Effector memory CD4-positive, alpha-beta T cell (primary cell): ENCODE data around the gene SHB.
A peak's percentile ranks its signal among the peaks of the same experiment; 100 is the strongest.

Experiments
- DNase-seq, 3 donors: peaks; one replicate each; pipeline ENCODE4 v3.0.0-alpha.2; 2020
- H3K27ac ChIP-seq: 2 replicates; pipeline ENCODE4 v1.7.0; 2013; ENCODE audit warnings: mild to moderate bottlenecking, low read length, moderate library complexity; ENCODE audit not compliant: insufficient read depth, poor library complexity, severe bottlenecking
- H3K27me3 ChIP-seq: replicated peaks from 2 replicates; pipeline ENCODE4 v1.7.0; 2013; ENCODE audit warnings: mild to moderate bottlenecking, low read length; ENCODE audit not compliant: insufficient read depth, control insufficient read depth, poor library complexity, severe bottlenecking
- H3K36me3 ChIP-seq: 2 replicates; pipeline ENCODE4 v1.7.0; 2013; ENCODE audit warnings: mild to moderate bottlenecking, low read length, moderate library complexity; ENCODE audit not compliant: control insufficient read depth, insufficient read depth
- H3K4me1 ChIP-seq: 2 replicates; pipeline ENCODE4 v1.7.0; 2013; ENCODE audit warnings: low read length, mild to moderate bottlenecking; ENCODE audit not compliant: control insufficient read depth, insufficient read depth, poor library complexity, severe bottlenecking
- H3K4me3 ChIP-seq: 2 replicates; pipeline ENCODE4 v1.7.0; 2013; ENCODE audit warnings: low read length, low read depth, mild to moderate bottlenecking; ENCODE audit not compliant: insufficient read depth, poor library complexity, severe bottlenecking
- H3K9me3 ChIP-seq: 2 replicates; pipeline ENCODE4 v1.7.0; 2013; ENCODE audit warnings: mild to moderate bottlenecking, low read length, moderate library complexity; ENCODE audit not compliant: control insufficient read depth
- total RNA-seq, 3 donors: gene quantifications; one replicate each; lab custom pipeline; 2026; lab: John Stamatoyannopoulos, UW

SHB gene, protein sequence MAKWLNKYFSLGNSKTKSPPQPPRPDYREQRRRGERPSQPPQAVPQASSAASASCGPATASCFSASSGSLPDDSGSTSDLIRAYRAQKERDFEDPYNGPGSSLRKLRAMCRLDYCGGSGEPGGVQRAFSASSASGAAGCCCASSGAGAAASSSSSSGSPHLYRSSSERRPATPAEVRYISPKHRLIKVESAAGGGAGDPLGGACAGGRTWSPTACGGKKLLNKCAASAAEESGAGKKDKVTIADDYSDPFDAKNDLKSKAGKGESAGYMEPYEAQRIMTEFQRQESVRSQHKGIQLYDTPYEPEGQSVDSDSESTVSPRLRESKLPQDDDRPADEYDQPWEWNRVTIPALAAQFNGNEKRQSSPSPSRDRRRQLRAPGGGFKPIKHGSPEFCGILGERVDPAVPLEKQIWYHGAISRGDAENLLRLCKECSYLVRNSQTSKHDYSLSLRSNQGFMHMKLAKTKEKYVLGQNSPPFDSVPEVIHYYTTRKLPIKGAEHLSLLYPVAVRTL
- 1.0 to 2.5 (median 1.8) reads per million in 3 donors for total RNA-seq

DNA sequence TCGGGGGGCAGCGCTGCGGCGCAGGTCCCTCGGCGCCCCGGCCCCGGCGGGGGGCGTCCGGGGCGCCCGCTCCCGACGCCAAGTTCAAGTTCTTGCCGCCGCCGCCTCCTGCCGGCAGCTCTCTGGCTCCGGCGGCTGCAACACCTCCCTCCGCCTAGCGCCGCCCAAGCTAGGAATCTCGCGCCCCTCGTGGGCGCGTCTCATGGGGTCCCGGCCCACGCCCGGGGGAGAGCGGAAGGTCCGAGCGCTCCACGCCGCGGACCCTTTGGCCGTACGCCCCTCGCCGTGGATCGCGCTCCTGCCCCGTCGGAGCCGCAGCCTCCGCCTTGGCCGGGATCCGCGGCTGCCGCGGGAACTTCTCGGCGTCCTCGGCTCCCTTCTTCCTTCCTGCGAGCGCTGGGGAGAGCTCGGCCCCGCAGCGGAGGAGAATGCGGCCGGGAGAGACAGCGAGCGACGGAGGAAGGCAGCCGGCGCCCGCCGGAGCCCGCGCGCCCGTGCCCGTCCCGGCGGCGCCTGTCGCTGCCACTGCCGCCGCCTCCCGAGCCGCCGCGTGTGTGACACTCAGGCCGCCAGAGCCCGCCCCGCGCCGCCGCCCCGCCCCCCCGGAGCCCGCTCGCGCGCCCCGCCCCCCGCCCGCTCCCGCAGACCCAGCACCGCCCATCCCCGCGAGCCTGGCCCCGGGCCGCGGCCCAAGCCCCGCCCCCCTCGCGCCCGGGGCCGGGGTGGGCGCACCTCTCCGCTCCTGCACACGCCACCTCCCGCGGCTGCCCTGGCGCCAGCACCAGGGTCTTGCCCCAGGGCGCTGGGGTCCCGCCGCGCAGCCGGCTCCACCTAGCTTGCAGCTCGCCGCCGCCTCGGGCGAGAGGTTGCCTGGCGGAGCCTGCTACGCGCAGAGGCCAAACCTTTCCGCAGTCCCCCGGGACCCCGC, at the start of gene SHB:
Gene SHB, minus strand, starts transcription at position 527 of the 928 bp plus-strand sequence. CDS start 582 bp downstream, outside the sequence.
- H3K9me3 ChIP-seq, result no peaks in the 10 kb centered on the region
- DNase-seq, result peak; percentile 74 to 75 (median 75)
- H3K4me1 ChIP-seq, result peaks cover 21% of the 10 kb centered on the region
- peak within 1 kb of the TSS; percentile 35 for H3K27ac ChIP-seq
- no peaks in the 10 kb centered on the region for H3K36me3 ChIP-seq
- H3K27me3 ChIP-seq, result no peaks in the 10 kb centered on the region
- H3K4me3 ChIP-seq, result peak within 1 kb of the TSS; percentile 76

DNA sequence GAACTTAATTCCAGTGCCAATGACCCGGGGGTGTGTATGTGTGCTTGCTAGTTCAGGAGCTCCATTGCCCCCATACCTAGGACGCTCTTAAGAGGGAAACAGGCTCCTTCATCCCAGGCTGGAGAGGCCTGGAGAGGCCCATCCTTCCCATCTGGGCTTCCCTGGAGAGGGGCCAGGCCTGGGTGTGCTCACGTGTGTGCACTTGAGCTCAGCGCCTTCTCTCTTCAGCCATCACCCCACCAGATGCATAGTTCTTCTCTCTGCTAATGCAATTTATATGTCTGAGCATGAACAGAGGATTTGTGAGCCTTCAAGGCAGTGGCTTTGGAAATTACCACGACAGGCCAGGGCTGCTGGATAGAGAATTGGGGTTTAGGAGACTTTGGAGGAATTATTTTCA, 48.6 kb upstream of the SHB start:
- no peak overlapping the region for H3K27ac ChIP-seq
- no peak for DNase-seq
- H3K27me3 ChIP-seq, result no peaks in the 10 kb centered on the region

DNA sequence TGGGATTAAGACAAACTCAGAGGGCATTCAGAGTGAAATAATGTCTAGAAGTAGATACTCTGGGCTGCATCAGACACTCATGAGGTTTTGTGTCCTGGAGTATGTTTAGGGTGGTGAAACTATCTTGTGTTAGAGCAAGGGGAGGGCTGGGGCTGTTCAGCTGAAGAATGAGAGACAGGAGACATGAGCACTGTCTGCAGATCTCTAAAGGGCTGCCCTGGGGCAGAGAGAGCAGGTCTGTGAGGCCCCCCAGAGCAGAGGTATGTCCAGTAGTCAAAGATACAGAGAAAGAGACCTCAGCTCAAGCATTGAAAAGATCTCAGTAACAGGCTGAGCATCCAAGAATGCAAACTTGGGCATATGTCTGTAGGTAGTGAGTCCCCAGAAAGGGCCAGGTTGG, 45.9 kb upstream of the SHB start:
- Histone ChIP-seq H3K27me3 (no peaks in the 10 kb centered on the region), H3K36me3 (no peaks in the 10 kb centered on the region), H3K4me3 (no peak overlapping the region), H3K4me1 (no peaks in the 10 kb centered on the region), H3K9me3 (no peaks in the 10 kb centered on the region), H3K27ac (no peak overlapping the region)
- DNase-seq, result no peak

More for the DNA sequence above, 48.6 kb upstream of the SHB start:
- H3K4me1 ChIP-seq, result no peaks in the 10 kb centered on the region
- no peaks in the 10 kb centered on the region for H3K36me3 ChIP-seq
- H3K9me3 ChIP-seq, result no peaks in the 10 kb centered on the region
- no peak overlapping the region for H3K4me3 ChIP-seq

DNA sequence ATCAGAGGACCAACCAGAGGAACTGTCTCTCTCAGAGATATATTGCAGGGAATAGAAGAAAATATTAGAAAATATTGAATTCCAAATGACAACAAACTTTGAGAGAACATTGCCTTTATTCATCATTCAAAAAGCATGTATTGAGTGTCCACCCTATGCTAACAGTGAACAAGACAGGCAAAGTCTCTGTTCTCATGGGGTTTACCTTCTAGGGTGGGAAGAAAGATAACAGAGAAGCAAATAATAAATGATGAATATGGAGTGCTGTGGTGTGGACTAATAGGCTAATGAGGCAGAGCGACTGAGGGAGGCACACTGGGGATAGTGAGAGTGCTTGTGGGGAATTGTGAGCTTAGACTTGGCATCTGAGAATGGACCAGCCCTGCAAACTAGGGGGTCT, 43.4 kb upstream of the SHB start:
- Histone ChIP-seq H3K4me1 (no peaks in the 10 kb centered on the region), H3K27ac (no peak overlapping the region), H3K27me3 (no peaks in the 10 kb centered on the region), H3K4me3 (no peak overlapping the region), H3K9me3 (no peaks in the 10 kb centered on the region), H3K36me3 (no peaks in the 10 kb centered on the region)
- DNase-seq, result no peak

DNA sequence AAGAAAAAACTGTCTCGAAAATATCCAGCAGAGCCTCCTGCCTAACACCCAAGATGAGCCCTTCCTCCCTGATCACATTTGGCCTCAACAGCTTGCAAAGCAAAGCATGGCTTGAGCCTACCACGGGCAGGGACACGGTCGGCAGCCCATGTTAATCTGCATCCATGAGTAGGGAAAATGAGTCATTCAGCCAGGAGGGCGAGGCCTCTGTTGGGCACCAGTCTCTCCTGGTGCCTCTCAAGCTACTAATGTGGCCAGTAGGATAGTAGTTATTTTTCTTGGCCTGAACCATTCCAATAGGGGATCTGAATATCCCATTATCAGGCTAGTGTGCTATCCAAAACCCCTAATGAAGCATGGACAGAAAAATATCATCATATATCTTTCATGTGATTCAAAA, 43.0 kb upstream of the SHB start:
- H3K4me3 ChIP-seq, result no peak overlapping the region
- no peaks in the 10 kb centered on the region for H3K9me3 ChIP-seq
- DNase-seq, result no peak
- H3K27ac ChIP-seq, result no peak overlapping the region
- H3K36me3 ChIP-seq, result no peaks in the 10 kb centered on the region
- no peaks in the 10 kb centered on the region for H3K4me1 ChIP-seq
- no peaks in the 10 kb centered on the region for H3K27me3 ChIP-seq

DNA sequence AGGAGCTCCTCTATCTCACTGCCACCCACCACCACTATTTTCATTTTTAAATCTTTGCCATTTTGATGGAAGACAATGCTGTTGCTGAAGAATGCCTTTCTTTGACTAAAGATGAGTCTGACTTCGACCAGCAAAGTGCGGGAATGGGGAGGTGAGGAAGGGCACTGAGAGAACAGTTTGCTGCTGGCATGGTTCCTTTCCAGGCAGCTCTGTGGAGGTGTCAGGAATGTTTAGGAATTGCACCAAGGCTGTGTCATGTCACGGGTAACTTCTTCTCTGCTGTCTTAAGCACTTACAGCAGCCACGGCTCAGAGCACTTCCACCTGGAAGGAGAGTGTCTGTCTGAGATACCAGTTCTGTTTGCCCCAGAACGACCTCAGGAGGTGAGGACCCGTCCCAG, 41.4 kb upstream of the SHB start:
- no peak for DNase-seq
- H3K36me3 ChIP-seq, result no peaks in the 10 kb centered on the region
- H3K9me3 ChIP-seq, result no peaks in the 10 kb centered on the region
- no peak overlapping the region for H3K27ac ChIP-seq
- no peaks in the 10 kb centered on the region for H3K4me1 ChIP-seq
- H3K4me3 ChIP-seq, result no peak overlapping the region
- no peaks in the 10 kb centered on the region for H3K27me3 ChIP-seq

DNA sequence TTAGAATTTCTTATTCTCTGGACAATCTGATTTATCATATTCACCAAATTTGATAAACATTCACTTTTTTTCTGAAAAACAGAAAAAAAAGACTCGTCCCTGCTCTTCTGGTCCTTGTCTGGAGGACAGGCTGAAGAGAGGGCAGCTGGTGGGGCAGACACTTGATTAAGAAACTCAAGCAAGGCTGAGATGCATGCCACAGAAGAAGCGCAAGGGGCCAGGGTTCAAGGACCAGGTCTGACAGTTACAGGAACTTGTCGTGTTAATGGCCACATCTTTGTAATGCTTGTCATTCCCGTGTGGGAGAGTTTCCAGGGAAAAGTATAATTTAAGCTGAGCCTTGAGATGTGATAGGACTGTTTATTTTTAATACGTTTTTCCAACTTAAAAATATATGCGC, 40.6 kb upstream of the SHB start:
- no peaks in the 10 kb centered on the region for H3K4me1 ChIP-seq
- no peak overlapping the region for H3K4me3 ChIP-seq
- no peaks in the 10 kb centered on the region for H3K27me3 ChIP-seq

DNA sequence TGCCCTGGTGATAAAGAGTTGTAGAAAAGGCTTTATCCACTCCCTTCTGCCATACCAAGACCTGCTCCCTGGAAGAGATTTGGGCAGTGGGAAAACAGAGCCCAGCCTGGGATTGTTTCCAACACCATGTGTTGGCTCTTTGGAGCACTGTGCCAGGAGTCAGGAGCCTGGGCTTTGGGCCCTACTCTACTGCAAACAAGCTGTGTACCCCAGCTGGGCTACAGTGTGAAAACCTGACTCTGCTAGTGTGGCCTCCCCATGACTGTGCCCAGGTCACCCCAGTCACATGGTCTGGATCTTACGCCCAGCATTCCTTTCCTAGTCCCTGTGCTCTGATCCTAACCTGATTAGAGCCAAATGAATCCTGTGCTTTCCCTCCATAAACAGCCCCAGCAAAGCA, 39.3 kb upstream of the SHB start:
- Histone ChIP-seq H3K36me3 (no peaks in the 10 kb centered on the region), H3K4me1 (no peaks in the 10 kb centered on the region), H3K27ac (no peak overlapping the region), H3K9me3 (no peaks in the 10 kb centered on the region), H3K27me3 (no peaks in the 10 kb centered on the region), H3K4me3 (no peak overlapping the region)
- DNase-seq, result no peak

More for the DNA sequence above, 40.6 kb upstream of the SHB start:
- Histone ChIP-seq H3K9me3 (no peaks in the 10 kb centered on the region), H3K36me3 (no peaks in the 10 kb centered on the region), H3K27ac (no peak overlapping the region)
- DNase-seq, result no peak

DNA sequence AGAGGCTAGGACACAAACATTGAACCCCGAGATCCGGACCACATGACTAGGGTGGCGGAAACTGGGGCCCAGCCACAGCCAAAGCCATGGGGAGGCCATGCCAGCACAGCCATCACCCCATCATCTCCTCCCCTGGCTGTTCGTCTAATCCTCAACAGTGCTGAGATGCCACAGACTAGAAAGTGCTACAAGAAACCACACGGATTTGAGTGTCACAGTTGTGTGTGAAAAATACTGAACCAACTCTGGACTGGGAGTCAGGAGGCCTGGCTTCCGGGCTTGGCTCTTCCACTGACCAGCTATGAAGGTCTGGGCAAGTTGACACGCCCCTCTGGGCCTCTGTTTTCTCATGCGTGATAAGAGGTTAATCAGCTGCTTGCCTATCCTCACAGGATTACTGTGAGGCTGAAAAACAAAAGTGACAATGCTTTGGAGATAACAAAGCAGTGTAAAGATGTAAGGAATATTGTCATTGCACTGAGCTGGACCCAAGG, 38.8 kb upstream of the SHB start:
- Histone ChIP-seq H3K27me3 (no peaks in the 10 kb centered on the region), H3K4me1 (no peaks in the 10 kb centered on the region), H3K27ac (no peak overlapping the region), H3K36me3 (no peaks in the 10 kb centered on the region), H3K9me3 (no peaks in the 10 kb centered on the region), H3K4me3 (no peak overlapping the region)
- no peak for DNase-seq
